ENCODE measurements around the gene TCF7. TPM values are rescaled to one million over a fixed set of nuclear protein-coding genes. Genes with fewer than 3 reads are reported as not detected.

The TCF7 gene
- total RNA-seq, 1 donor from 2014 or later = 4.6 TPM

GRCh38 chr5:134091626-134092121, 22.8 kb upstream of the TCF7 start:
- peak; percentile 9 for ATAC-seq

DNA sequence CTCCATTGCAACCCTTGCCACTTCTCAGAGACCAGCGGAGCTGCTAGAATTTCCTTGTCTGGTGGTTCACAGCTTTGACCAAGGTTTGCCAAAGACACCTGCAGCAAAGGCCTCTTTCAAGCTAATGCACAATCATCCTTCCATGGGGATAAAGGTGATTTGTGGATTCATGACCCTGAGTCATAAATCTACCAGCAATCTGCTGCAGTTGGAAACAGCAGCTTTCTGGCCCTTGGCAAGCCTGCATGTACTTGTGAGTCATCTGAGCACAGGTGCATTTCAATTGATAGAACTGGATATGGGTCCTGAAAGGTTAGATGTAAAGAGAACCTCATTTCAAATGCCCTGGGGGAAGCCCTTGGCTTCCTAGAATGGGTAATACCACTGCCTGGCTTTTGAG, 21.6 kb upstream of the TCF7 start:
- peak; percentile 83 for ATAC-seq

DNA sequence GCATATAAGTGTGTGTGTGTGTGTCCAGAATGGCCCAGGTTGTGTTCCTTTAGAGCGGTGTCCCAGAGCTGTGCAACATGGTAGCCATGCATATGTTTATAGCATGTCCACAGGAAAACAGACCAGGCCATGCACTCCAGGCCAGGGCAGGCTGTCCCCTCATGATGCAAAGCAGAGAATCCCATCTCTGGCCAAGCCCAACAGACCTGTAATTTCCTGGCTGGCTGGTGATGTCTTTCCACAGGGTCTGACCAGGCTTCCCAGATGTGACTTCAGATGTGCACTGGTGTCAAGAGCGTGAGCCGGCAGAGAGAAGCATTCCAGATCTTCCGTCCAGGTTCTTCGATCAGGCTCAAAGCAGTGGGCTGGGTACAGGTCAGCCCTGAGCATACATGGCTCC, 21.1 kb upstream of the TCF7 start:
- ATAC-seq = no peak

- ATAC-seq = no peak
These were observed 19.2 kb upstream of the TCF7 start for GRCh38 chr5:134095293-134095692.

- ATAC-seq = no peak
These were observed 18.4 kb upstream of the TCF7 start for GRCh38 chr5:134095887-134096589.

- ATAC-seq = no peak
These were observed 17.2 kb upstream of the TCF7 start for GRCh38 chr5:134097211-134097749.

DNA sequence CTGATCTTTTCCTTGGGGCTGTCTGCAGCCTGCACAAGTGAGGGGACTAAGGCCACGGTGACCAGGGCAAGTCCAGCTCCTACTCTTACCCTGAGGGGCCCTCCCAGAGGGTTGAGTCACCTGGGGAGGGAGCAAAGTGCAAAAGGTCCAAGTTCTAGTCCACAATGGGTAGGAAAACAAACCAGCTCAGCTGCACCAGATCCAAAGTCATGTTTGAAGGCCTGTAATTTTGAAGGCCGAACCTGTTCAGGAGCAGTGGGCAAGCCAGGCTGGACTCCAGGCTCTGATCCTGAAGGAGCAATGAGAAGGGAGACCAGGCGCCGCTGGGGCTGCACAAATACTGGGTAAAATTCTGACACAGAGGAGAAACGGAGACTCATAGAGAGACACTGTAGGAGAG, 15.8 kb upstream of the TCF7 start:
- no peak for ATAC-seq

DNA sequence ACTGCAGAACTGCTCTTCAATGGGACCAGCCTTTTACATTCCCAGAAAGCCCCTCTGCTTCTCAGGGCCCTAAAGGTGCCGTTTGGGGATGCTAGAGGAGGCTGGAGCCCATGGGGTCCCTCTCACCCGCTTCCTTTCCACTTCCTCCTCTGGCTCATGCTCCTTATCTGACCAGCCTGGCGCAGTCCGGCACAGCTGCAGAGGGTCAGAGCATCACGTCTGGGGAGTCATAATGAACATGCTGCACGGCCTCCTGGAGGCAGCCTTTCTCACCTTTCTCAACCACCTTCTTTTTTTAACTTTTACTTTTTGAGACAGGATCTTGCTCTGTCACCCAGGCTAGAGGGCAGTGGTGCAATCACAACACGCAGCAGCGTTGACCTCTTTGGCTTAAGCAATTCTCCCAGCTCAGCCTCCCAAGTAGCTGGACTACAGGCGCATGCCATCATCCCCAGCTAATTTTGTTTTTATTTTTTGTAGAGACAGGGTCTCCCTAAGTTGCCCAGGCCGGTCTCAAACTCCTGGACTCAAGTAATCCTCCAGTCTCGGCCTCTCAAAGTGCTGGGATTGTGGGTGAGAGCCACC, 15.1 kb upstream of the TCF7 start:
- ATAC-seq = no peak

- no peak for ATAC-seq
These were observed 14.6 kb upstream of the TCF7 start for GRCh38 chr5:134099939-134100282.

- peak; percentile 70 for ATAC-seq
These were observed 14.0 kb upstream of the TCF7 start for GRCh38 chr5:134100283-134101091.

DNA sequence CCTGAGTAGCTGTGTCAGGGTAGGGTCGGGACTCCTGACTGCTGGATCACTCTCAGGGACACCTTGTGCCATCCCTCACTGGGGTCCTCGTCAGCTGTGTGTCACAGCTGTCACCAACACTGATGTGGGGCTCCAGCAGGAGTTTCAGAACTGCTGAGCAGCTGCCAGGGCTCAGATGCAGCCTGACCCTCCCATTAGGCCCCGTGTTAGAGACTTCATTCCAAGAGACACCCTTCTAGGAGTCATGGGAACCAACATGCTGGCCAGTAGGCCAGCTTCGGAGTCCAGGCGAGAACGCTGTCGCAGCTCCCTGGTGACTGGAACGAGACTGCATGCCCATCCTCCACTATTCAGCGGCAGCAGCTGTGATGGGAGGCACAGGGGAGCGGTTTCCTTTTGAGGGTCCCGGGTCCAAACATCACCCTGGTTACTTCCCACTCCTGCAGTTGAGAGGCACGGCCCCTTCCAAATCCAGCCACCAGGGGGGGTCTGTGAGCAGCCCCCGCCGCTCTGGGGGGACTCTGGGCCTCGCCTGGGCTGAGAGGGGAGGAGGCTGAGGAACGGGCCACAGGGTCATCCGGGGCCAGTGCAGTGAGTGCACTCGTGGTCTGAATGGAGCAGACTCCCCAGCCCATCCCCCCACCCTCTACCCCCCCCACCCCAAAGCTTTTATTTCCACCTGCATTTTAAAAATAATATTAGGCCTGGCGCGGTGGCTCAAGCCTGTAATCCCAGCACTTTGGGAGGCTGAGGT, 12.6 kb upstream of the TCF7 start:
- ATAC-seq = peak; percentile 62

DNA sequence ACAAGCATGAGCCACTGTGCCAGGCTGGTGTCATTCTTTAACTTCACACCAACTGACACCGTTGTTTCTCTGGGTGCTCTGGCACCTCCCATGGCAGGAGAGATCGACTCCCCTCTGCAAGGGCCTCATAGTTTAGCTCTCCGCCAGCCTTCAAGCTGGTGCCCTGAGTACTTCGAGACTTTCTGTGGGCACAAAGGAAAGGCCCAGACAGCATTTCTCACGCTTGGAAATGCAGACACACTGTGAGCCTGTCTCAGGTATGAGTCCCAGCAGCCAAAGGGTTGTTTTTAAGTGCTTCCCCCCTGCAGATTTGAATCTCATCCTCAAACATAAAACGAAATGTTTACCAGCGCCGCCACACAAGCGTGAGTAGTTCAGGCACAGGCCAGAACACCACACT, 11.1 kb upstream of the TCF7 start:
- no peak for ATAC-seq

GRCh38 chr5:134103998-134104654, 10.4 kb upstream of the TCF7 start:
- no peak for ATAC-seq

DNA sequence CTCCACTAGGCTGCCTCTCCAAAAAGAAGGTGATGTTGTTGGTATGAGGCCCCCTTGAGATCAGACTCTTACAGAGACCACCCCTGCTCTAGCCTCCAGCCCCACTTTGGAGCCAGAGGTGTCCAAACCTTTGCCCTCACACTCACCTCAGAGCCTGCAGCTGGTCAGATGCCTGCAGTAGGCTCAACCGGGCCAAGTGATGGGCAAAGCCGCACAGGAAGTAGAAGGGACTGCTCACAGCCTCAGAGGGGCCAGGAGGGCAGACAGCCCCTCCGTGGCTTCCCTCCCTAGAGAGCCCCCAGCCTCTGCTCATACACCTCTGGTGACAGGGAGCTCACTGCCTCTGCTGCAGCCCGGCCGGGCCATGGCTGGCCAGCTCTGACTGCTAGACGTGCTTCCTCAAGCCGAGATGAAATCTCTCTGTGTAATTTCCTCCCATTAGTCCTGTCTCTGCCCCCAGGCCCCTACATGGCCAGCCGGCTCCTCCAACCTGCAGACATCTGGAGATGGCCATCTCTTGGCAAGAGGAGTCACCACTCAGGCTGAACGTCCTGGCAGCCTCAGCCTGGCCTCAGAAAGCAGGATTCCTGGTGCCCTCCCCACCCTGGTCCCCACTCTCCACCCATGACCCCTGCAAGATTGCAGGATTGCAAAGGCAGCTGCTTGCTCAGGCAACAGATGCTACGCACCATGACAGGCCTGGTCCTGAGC, 7.3 kb upstream of the TCF7 start:
- ATAC-seq = no peak

- ATAC-seq = no peak
These were observed 6.7 kb upstream of the TCF7 start for GRCh38 chr5:134107779-134108178.

- peak; percentile 44 for ATAC-seq
These were observed 4.1 kb upstream of the TCF7 start for GRCh38 chr5:134110382-134110781.

- ATAC-seq = no peak
These were observed 2.5 kb upstream of the TCF7 start for GRCh38 chr5:134111741-134112647.

DNA sequence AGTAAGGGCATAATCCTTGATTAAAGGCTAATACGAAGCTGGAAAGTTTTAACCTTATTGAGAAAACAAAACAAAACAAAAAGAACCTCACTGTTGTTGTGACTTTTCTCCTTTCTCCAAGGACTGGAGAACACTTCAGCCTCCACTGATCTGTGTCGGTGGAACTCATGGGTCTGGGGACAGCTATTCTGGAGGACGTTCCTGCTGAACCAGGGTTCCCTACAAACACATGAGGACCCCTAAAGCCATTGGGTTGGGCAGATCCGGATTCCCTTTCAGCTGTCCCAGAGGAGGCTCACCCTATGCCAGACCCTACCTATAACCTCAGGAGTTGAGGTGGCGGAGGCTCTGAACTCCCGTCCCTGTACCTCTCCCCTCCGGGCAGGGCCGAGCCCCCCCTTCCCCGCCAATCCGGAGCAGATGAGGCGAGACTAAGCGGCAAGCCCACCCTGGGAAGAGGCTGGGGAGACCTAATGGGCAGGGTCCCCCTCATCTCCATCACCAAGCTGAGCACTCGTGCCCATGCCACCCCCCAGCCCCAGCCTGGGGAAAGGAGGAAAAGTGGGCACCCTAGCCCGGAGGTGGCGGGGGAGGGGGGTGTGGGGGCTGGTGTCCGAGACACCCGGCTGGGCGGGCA, 1.6 kb upstream of the TCF7 start:
- ATAC-seq = no peak

DNA sequence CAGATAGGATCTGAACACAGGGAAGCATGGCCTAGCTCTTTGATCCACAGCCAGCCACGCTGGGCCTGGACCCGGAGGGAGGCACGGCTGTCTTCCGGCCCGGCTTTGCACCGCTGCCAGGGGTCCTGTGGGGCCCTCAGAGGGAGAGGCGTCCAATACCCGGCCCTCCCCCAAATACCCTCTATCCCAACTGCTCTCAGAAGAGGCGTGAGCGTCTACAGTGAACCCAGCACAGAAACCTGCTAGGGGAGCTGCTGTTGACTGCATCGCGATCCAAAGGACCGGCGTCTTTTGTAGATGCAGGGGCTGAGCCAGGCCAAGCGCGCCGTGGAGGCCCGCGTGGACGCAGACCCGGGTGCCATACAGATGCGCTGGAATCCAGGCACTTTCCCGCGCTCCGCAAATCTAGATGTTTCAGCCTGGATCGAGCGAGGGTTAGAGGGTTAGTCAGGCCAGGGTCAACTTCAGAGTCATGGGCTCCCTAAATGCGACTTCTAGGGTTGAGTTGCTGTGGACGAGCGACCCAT, 1.1 kb upstream of the TCF7 start:
- no peak for ATAC-seq

Measured in esophagus mucosa (tissue), 1 donor.